Measurements from ENCODE around the gene CD209.
"Not testable (repeated sequence)": the region's sequence is repeated elsewhere in the genome, so short reads cannot be mapped to it uniquely, and the experiment has no call there.

CD209 gene

DNA sequence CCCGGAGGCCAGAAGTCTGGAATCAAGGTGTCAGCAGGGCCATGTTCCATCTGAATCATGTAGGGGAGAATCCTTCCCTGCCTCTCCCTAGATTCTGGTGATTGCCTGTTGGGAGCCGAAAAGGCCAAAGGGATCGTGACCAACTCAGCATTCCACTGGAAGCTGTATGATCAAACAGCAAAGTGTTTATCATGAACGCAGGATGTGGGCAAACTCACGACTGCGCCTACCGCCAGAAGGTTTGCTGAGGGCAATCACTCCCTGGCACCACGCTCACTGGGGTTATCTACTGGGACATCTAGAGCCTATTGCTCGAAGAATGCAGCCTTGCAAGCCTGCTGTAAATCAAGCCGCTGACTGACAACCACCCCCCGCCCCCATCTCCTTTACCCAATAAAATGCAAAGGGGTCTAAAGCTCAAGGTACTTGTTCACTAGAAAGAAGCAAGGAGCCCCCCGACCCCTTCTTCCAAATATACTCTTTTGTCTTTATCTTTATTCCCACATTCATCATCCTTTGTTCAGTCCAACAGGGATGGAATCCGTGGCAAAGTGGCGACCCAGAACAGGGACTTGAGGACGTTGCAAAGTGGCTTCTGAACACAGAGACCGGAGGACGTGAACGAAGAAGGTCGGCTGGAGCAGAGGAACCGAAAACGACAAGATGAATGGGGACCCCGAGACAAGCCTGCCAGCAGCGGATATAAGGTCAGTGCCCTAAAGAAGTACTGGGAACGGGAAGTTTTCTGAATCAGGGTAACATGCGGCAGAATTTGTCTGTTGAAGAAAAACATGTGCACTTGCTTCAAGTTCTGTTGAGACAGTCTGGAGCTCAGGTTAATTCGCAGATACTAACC, 32.5 kb upstream of the CD209 start:
- no peak for ATAC-seq

DNA sequence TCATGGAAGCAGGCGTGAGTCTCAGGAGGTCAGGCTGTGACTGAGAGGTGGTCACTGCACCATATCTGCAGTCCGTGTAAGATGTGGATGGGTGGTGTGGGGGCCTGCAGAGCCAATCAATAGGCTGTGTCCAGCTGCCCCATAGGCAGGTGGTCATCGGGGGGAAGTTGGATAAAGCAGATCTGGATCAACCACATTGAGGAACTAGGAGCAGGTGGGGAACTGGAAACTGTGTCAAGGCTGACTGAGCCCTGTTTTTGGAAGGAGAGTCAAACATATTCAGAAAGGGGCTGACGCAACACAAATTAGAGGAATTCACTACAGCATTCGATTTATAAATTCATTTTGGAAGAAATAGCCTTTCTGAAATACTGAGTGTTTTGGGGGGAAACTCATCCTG, 30.7 kb upstream of the CD209 start:
- peaks cover under 1% of the 10 kb centered on the region for H3K4me1 Mint-ChIP-seq
- H3K9me3 Mint-ChIP-seq = no peaks in the 10 kb centered on the region
- H3K27ac Mint-ChIP-seq = no peak overlapping the region
- no peak for ATAC-seq
- H3K36me3 Mint-ChIP-seq = no peaks in the 10 kb centered on the region
- no peak overlapping the region for H3K4me3 Mint-ChIP-seq
- no peak for DNase-seq (ENCODE audit: low spot score in 2 of 2)

More for the DNA sequence above, 32.5 kb upstream of the CD209 start:
- no peak for DNase-seq (ENCODE audit: low spot score in 2 of 2)
- no peaks in the 10 kb centered on the region for H3K9me3 Mint-ChIP-seq
- no peak overlapping the region for H3K4me3 Mint-ChIP-seq
- no peaks in the 10 kb centered on the region for H3K36me3 Mint-ChIP-seq
- H3K27ac Mint-ChIP-seq = no peak overlapping the region
- peaks cover 6% of the 10 kb centered on the region for H3K4me1 Mint-ChIP-seq

DNA sequence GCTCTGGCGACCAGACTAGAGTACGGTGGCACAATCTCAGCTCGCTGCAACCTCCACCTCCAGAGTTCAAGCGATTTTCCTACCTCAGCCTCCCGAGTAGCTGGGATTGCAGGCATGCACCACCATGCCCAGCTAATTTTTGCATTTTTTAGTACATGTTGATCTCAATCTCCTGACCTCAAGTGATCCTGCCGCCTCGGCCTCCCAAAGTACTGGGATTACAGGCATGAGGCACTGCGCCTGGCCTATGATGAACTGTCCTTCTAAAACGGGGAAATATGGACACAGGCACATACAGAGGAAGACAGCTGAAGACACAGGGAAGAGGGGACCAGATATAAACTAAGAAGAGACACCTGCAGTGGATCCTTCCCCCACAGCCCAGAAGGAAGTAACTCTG, 28.4 kb upstream of the CD209 start:
- Mint-ChIP-seq H3K4me1 (peaks cover 18% of the 10 kb centered on the region), H3K36me3 (peaks cover 6% of the 10 kb centered on the region), H3K27ac (no peak overlapping the region), H3K9me3 (no peaks in the 10 kb centered on the region), H3K4me3 (no peak overlapping the region)
- DNase-seq (ENCODE audit: low spot score in 2 of 2) = no peak
- ATAC-seq = no peak

DNA sequence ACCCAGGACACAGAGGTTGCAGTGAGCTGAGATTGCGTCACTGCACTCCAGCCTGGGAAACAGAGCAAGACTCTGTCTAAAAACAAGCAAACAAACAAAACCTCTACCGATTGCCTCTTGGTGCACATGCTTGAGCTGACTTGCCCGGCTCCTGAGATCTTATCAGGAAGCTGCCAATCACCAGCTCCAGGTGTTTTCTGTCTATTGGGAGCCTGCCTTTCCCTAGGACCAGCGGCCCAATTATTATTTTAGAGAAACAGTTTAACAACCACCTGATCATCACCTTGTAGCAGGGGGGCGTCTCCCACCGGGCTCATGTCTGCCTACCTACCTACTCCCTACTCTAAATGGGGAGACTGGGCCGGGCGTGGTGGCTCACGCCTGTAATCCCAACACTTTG, 26.5 kb upstream of the CD209 start:
- no peak overlapping the region for H3K4me3 Mint-ChIP-seq
- no peak for DNase-seq (ENCODE audit: low spot score in 2 of 2)
- H3K9me3 Mint-ChIP-seq = no peaks in the 10 kb centered on the region
- H3K4me1 Mint-ChIP-seq = peaks cover 18% of the 10 kb centered on the region
- H3K36me3 Mint-ChIP-seq = peaks cover 6% of the 10 kb centered on the region
- no peak overlapping the region for H3K27ac Mint-ChIP-seq
- no peak for ATAC-seq

DNA sequence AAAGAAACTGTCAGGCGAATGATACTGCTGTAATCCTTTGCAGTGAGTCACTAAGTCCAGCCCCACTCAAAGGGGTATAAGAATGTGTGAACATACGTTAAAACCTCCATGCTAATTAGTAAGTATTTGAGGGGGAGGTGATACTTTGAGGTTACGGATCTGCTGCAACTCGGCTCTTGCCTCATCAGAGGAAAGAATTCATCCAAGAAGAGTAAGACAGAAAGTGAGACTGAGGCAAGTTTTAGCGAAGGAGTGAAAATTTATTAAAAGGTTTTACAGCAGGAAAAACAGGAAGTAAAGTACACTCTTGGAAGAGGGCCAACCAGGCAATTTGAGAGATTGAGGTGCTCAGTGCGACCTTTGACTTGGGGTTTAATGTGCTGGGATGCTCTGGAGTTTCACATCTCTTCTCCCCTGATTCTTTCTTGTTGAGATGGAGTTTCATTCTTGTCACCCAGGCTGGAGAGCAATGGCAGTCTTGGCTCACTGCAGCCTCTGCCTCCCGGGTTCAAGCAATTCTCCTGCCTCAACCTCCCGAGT, 25.5 kb upstream of the CD209 start:
- H3K36me3 Mint-ChIP-seq = peaks cover 6% of the 10 kb centered on the region
- peak; percentile 40 to 67 for DNase-seq (ENCODE audit: low spot score in 2 of 2)

DNA sequence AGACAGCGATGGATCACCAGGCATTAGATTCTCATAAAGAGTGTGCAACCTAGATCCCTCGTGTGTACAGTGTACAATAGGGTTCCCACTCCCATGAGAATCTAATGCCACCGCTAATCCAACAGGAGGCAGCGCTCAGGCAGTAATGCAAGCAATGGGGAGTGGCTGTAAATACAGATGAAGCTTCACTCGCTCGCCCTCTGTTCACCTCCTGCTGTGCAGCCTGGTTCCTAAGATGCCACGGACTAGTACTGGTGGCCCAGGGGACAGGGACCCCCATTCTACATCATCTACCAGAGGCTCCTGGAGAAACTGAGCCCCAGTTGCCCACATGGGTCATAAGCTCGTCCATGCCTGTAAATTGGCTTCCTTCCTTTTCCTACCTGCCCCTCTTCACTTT, 23.7 kb upstream of the CD209 start:
- Mint-ChIP-seq H3K4me1 (peaks cover 18% of the 10 kb centered on the region), H3K27ac (no peak overlapping the region), H3K4me3 (no peak overlapping the region), H3K36me3 (peaks cover 6% of the 10 kb centered on the region), H3K9me3 (no peaks in the 10 kb centered on the region)
- ATAC-seq (no peak), DNase-seq (ENCODE audit: low spot score in 2 of 2) (no peak)

More for the DNA sequence above, 25.5 kb upstream of the CD209 start:
- peak; percentile 100 for ATAC-seq
- H3K27ac Mint-ChIP-seq = no peak overlapping the region
- H3K9me3 Mint-ChIP-seq = no peaks in the 10 kb centered on the region
- peak overlapping the region; percentile 25 for H3K4me3 Mint-ChIP-seq
- peaks cover 18% of the 10 kb centered on the region for H3K4me1 Mint-ChIP-seq

DNA sequence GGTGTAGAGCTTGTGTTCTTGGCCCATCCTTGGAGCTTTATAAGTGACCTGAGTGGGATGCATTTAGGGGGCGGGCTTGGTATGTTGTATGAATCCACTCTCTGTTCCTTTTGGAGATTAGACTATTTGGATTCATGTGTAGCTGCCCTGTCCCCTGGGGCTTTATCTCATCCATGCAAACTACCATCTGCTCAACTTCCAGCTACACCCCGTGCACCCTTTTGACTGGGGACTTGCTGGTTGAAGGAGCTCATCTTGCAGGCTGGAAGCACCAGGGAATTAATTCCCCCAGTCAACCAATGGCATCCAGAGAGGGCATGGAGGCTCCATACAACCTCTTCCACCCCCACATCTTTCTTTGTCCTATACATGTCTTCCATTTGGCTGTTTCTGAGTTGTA, 21.8 kb upstream of the CD209 start:
- ATAC-seq (no peak), DNase-seq (ENCODE audit: low spot score in 2 of 2) (no peak)
- Mint-ChIP-seq H3K4me3 (no peak overlapping the region), H3K36me3 (peaks cover 6% of the 10 kb centered on the region), H3K9me3 (no peaks in the 10 kb centered on the region), H3K4me1 (peaks cover 18% of the 10 kb centered on the region), H3K27ac (no peak overlapping the region)

DNA sequence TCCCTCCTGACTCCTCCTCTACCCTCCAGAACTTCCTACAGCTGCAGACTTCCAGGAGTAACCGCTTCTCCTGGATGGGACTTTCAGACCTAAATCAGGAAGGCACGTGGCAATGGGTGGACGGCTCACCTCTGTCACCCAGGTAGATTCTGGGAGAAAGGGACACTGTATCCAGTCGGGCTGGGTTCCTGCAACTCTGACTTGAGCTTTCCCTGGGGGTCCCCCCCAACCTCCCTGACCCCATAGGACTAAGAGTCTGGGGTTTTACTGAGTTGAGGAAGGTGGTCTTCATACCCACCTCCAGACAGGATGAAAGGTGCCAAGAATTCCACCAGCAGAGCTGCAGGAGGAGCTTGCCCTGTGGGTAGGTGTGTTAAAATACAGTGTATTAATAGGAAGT, 20.2 kb upstream of the CD209 start:
- DNase-seq (ENCODE audit: low spot score in 2 of 2) (no peak), ATAC-seq (no peak)
- H3K9me3 Mint-ChIP-seq = no peaks in the 10 kb centered on the region
- H3K36me3 Mint-ChIP-seq = peaks cover under 1% of the 10 kb centered on the region
- no peak overlapping the region for H3K4me3 Mint-ChIP-seq
- peaks cover 12% of the 10 kb centered on the region for H3K4me1 Mint-ChIP-seq
- H3K27ac Mint-ChIP-seq = no peak overlapping the region

DNA sequence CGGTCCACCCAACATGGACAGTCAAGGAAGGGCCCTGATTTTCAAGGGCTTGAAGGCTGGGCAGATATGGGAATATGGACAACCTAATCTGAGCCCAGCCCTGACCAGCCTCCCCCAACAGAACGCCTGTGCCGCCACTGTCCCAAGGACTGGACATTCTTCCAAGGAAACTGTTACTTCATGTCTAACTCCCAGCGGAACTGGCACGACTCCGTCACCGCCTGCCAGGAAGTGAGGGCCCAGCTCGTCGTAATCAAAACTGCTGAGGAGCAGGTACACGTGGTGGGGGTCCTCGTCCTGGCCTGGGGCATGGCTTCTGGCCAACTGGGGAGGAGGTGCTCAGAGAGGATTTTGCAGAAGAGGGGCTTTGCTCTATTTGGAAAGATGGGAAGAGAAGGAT, 19.2 kb upstream of the CD209 start:
- no peak overlapping the region for H3K27ac Mint-ChIP-seq

DNA sequence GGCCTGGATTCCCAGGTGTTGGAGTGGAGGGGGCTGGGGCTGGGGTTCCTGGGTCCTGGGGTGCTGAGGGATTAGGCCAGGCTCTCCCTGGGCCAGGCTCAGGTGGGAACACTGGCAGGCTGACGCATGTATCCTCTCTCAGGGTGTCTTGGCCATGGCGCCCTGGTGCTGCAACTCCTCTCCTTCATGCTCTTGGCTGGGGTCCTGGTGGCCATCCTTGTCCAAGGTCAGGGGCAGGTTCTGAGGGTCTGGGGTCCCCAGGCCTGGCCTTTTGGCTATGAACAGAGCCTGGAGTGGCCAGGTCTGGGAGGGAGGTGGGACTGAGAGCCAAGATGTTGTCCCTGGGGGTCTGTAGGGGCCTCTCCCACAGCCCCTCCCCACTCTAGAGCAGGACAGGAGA, 17.7 kb upstream of the CD209 start:
- H3K36me3 Mint-ChIP-seq; H3K9me3 Mint-ChIP-seq; H3K4me3 Mint-ChIP-seq; ATAC-seq; H3K27ac Mint-ChIP-seq; DNase-seq (ENCODE audit: low spot score in 2 of 2); H3K4me1 Mint-ChIP-seq: not testable (repeated sequence)

More for the DNA sequence above, 19.2 kb upstream of the CD209 start:
- DNase-seq (ENCODE audit: low spot score in 2 of 2) (no peak), ATAC-seq (no peak)
- Mint-ChIP-seq H3K4me1 (peaks cover 5% of the 10 kb centered on the region), H3K9me3 (no peaks in the 10 kb centered on the region), H3K36me3 (no peaks in the 10 kb centered on the region), H3K4me3 (no peak overlapping the region)

DNA sequence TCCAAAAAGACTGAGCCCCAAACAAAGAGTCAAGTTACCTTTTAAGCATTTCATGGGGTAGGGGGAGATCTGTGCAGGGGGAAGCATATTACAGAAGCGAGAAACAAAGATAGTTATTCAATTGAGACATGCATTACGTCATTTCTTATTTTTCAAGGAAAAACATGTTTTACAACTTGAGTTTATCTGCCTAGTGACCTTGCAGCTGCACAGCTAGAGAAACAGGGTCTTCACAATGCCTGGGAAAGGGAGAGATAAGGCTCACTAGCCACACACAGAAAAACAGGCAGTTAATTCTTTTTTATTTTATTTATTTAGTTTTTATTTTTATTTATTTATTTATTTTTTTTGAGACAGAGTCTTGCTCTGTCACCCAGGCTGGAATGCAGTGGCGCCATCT, 16.8 kb upstream of the CD209 start:
- not testable (repeated sequence) for H3K4me1 Mint-ChIP-seq; H3K27ac Mint-ChIP-seq; H3K36me3 Mint-ChIP-seq; H3K4me3 Mint-ChIP-seq; H3K9me3 Mint-ChIP-seq; DNase-seq (ENCODE audit: low spot score in 2 of 2); ATAC-seq

DNA sequence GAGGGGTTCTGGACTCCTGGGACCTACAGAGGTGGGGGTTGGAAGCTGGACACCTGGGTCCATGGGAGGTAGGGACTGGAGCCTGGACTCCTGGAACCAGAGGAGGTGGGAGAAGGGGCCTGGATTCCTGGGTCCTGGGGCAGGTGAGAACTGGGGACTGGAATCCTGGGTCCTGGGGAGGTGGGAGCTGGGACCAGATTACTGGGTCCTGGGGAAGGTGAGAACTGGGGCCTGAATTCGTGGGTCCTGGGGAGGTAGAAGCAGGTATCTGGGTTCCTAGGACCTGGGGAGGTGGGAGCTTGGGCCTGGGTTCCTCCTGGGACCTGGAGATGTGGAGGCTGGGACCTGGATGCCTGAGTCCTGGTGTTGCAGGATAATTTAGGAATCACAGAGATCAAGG, 16.4 kb upstream of the CD209 start:
- H3K4me3 Mint-ChIP-seq = no peak overlapping the region
- H3K27ac Mint-ChIP-seq = no peak overlapping the region
- ATAC-seq = no peak

DNA sequence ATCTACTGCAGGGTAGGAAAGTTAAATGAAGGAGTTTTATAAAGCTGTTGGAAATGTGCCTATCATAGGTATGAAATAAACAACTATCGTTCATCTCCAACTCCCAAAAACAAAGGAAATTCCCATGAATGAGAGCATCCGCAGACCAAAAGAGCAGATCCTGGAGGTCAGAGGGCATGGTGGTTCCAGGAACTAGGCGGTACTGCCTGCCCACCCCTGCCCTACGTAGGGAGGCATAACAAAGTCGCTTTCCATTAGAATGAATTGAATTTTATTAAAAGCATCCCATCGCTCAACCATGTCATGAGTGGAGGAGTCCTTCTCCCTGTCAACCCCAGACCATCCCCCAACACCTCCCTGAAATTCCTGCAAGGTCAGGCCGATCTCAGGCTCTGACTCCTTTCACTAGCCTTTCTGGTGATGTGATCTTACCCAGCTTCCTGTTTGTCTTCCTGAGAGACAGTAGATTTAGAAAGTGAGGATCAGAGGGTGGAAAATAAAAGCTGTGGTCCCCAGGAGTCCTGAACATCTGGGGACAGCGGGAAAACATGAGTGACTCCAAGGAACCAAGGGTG, 15.5 kb upstream of the CD209 start, which contains the start of gene CLEC4M:
CLEC4M (plus strand) TSS at position 525 of the 575 bp plus-strand sequence; CDS start at position 549, 24 bp downstream.
- H3K4me3 Mint-ChIP-seq = no peak within 1 kb of the TSS
- ATAC-seq (no peak), DNase-seq (ENCODE audit: low spot score in 2 of 2) (no peak)
- peaks cover 11% of the 10 kb centered on the region for H3K9me3 Mint-ChIP-seq
- no peaks in the 10 kb centered on the region for H3K36me3 Mint-ChIP-seq
- no peak within 1 kb of the TSS for H3K27ac Mint-ChIP-seq
- H3K4me1 Mint-ChIP-seq = no peaks in the 10 kb centered on the region

More for the DNA sequence above, 16.4 kb upstream of the CD209 start:
- DNase-seq (ENCODE audit: low spot score in 2 of 2) = no peak
- Mint-ChIP-seq H3K4me1 (no peaks in the 10 kb centered on the region), H3K9me3 (peaks cover 8% of the 10 kb centered on the region), H3K36me3 (no peaks in the 10 kb centered on the region)

DNA sequence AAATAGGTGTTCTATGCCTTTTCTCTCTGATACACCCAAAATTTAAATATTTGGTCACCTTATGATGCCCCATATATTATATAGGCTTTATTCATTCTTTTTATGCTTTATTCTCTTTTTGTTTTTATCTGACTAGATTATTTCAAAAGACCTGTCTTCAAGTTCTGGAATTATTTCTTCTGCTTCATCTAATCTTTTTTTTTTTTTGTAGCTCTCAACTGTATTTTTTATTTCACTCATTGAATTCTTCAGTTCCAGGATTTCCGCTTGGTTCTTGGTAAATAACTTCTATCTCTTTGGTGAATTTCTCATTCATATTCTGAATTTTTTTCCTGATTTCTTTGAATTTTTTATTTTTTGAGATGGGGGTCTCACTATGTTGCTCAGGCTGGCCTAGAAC, 11.8 kb upstream of the CD209 start:
- Mint-ChIP-seq H3K36me3 (peaks cover 5% of the 10 kb centered on the region), H3K4me3 (no peak overlapping the region), H3K27ac (no peak overlapping the region), H3K9me3 (peaks cover 35% of the 10 kb centered on the region), H3K4me1 (peaks cover 8% of the 10 kb centered on the region)
- ATAC-seq = no peak
- no peak for DNase-seq (ENCODE audit: low spot score in 2 of 2)

DNA sequence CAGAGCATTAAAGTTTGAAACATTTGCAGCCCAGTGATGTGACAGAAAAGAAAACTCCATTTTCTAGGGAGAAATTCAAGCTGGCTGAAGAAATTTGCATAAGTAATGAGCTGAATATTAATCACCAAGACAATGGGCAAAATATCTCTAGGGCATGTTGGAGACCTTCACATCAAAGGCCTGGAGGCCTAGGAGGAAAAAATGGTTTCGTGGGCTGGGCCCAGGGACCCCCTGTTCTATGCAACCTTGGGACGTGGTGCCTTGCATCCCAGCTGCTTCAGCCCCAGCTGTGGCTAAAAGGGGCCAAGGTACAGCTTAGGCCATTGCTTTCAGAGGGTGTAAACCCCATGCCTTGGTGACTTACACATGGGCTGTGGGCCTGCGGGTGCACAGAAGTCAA, 10.0 kb upstream of the CD209 start:
- no peak for DNase-seq (ENCODE audit: low spot score in 2 of 2)
- H3K4me3 Mint-ChIP-seq = no peak overlapping the region
- H3K4me1 Mint-ChIP-seq = peaks cover 19% of the 10 kb centered on the region
- no peak for ATAC-seq
- H3K27ac Mint-ChIP-seq = no peak overlapping the region
- peaks cover 35% of the 10 kb centered on the region for H3K9me3 Mint-ChIP-seq
- peaks cover 8% of the 10 kb centered on the region for H3K36me3 Mint-ChIP-seq

DNA sequence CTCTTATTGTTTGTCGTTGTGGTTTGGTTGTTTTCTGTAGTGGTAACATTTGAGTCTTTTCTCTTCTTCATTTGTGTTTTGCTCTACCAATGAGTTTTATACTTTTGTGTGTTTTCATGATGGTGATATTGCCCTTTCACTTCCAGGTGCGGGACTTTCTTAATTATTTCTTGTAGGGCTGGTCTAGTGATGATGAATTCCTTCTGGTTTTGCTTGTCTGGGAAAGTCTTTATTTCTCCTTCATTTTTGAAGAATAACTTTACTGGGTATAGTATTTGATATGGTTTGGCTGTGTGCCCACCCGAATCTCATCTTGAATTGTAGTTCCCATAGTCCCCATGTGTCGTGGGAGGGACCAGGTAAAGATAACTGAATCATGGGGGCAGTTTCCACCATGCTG, 8.9 kb upstream of the CD209 start:
- peaks cover 36% of the 10 kb centered on the region for H3K9me3 Mint-ChIP-seq
- no peak overlapping the region for H3K27ac Mint-ChIP-seq
- H3K4me3 Mint-ChIP-seq = no peak overlapping the region
- DNase-seq (ENCODE audit: low spot score in 2 of 2) (no peak), ATAC-seq (no peak)
- H3K36me3 Mint-ChIP-seq = peaks cover 12% of the 10 kb centered on the region
- peaks cover 22% of the 10 kb centered on the region for H3K4me1 Mint-ChIP-seq

Data from stimulated activated effector memory CD8-positive, alpha-beta T cell treated with anti-CD3 and anti-CD28 coated beads, Interleukin-12 subunit alpha, Interleukin-12 subunit beta, amount 100 ng/mL, for 72 hours (primary cell).